M059J (cell line): ENCODE results near the gene NINJ1. TPM values are rescaled to one million over a fixed set of nuclear protein-coding genes. Genes with fewer than 3 reads are reported as not detected.
"Not testable (repeated sequence)": the region's sequence is repeated elsewhere in the genome, so short reads cannot be mapped to it uniquely, and the experiment has no call there.

Source experiments
- DNase-seq: peaks from one replicate; pipeline ENCODE4 v3.0.0-alpha.2; 2012; ENCODE audit warnings: low read depth
- total RNA-seq: library from RNA; depleted of rRNA; stranded (reverse); fragments of >200 nt; shearing (Covaris generic); gene quantifications from 2 replicates; pipeline ENCODE4 v1.2.3, GENCODE V29; 2014

Gene NINJ1
- total RNA-seq, 1 experiment from 2014 or later: 151 TPM

DNA sequence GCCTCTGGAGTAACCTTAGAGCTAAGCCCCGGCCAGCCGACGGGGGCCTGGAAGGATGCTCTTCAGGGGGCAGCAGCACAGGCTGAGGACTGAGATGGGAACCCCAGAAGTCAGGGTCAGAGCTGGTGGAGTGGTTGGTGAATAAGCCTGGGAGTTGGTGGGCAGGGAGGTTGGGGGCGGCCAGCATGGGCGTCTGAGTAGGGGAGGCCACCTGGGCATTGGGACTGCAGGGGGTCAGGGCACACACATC is 14.4 kb downstream of the NINJ1 start:
- no peak for DNase-seq

DNA sequence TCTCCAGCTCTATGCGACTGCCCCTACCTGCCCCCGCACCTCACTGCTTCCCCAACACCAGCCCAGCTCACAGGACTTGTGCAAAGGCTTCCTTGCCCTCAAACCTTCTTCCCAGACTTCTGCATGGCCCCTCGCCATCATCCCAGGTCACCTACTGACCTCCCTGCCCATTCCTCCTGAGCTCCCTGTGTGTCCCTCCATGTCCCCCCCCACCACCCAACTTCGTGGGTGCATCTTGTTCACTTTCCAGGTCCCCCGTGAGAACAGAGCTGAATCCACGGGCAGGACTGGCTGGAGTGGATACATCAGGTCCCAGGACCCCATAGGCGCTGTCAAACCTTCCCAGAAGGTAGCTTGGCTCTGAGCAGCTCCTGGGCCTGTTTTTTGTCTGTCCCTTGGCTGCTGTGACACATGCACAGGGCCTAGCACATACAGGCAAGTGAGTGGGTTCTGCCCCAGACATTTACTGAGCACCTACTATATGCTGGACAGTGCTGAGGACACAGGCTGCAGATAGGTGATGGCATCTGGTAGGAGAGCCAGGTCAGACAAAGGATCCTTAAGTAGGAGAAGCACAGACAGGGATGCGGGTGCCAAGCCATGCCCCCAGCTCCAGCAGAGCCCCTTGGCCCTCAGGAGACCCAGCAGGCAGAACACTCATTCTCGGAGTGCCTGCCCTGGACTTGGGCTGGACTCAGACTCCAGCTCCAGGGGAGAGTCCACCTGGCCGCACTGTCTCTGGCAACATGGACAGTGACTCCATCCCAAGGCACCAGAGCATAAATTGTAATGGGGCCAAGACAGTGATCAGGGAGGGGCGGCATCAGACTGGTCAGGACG is 15.0 kb downstream of the NINJ1 start:
- no peak for DNase-seq

DNA sequence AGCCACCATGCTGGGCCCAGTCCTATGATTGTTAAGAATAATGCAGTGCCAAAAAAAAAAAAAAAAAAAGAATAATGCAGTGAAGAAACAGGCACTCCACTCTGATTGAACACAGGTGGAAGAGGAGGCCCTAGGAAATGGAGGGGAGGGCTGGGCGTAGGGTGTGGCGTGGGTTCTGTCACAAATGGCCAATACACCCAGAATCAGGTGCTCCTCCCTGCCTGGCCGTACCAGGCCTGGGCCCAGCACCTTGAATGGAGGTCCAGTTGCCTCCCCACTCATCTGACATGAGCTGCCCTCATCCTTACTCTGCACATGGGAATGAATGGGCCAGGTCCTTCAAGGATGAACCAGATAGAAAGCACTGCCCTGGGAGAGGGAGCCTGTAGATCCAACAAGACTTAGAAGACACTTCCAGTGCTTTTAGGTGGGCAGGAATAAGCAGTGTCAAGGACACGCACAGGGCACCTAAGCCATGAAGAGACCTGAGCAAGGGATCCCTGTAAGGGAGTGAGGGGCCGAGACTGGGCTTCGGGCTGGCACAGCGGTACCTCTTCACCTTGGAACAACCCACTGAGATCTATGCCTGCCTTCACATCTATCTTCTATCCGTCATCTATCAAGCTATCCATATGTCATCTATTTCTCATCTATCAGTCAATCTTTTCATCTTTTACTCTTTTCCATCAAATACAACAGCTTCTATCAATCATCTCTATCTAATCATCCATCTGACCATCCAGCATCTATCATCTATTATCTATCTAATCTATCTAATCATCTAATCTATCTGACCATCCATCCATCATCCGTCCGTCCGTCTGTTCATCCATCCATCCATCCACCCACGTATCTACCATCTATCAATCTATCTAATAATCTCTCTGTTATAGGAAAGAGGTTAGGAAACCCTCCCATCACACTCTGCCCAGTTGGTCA is 15.9 kb downstream of the NINJ1 start:
- DNase-seq: no peak

DNA sequence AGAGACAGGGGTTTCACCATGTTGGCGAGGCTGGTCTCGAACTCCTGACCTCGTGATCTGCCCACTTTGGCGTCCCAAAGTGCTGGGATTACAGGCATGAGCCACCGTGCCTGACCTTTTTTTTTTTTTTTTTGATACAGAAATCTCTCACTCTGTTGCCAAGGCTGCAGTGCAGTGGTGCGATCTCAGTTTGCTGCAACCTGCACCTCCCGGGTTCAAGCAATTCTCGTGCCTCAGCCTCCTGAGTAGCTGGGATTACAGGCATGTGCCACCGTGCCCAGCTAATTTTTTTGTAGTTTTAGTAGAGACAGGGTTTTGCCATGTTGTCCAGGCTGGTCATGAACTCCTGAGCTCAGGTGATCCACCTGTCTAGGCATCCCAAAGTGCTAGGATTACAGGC is 16.5 kb downstream of the NINJ1 start:
- DNase-seq: not testable (repeated sequence)

DNA sequence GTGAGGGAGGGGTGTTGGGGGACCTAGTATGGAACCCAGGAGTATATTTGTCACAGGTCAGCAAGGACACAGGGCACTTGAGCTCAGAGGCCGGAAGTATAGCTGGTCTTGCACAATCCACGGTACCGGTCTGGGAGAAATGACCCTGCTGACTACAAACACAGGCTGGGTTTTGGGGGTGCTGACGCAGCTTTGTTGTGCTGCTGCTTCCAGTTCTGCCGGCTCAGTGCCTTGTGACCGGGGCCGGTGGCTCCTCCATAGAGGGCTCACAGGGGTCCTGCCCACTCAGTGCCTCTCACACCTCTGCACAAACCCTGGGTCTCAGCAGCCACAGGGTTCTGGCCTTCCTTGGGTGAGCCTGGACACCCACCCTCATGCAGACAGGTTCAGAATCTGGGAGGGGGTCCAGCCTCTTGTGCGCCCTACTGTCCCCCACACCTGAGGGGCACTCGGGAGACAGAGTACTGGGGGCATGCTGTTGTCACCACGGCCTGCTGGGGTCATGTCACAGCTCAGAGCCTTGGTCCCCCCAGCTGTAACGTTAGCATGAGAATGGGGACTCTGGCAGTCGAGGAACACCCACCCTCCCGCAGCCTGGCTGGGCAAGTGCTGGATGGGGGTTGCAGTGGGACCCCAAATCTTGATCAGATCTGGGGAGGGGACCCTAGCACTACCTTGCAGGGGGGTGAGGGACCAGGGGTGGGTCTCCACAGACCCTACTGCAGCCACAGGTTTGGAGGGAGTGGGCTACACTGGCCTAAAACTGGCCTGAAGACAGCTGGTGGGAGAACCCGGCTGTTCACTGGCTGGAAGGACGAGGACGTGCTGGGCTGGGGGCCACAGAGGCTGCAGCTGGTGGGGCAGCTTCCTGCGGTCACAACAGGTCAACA is 17.7 kb downstream of the NINJ1 start:
- DNase-seq: peak; percentile 90

DNA sequence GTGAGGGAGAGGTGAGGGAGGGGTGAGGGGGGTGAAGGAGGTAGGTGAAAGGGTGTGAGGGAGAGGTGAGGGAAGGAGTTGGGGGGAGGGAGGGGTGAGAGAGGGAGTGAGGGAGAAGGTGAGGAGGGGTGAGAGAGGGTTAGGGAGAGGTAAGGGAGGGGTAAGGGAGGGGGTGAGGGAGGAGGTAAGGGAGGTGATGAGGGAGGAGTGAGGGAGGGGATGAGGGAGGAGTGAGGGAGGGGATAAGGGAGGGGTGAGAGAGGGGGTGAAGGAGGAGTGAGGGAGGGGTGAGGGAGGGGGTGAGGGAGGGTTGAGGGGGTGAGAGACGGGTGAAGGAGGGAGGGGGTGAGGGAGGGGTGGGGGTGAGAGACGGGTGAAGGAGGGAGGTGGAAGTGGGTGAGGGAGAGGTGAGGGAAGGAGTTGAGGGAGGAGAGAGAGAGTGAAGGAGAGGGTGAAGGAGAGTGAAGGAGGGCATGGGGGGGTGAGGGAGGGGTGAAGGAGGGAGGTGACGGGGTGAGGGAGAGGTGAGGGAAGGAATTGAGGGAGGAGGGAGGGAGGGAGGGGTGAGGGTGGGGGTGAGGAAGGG is 18.5 kb downstream of the NINJ1 start:
- DNase-seq: no peak

DNA sequence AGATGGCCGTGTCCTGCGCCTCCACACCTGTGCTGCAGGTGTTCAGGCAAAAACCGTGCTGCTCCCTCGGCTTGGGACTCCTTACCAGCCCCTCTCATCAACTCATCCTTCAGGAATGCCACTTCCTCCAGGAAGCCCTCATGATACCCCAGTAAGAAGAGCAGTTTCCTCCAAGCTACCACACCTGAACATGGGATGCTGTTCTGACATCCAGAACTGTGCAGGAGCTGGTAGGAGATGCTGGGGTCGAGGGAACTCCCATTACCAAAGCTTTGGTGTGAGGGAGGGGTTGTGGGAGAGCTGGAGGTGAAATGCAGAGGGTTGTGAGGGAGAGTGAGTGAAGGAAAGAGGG is 19.1 kb downstream of the NINJ1 start:
- DNase-seq: no peak

DNA sequence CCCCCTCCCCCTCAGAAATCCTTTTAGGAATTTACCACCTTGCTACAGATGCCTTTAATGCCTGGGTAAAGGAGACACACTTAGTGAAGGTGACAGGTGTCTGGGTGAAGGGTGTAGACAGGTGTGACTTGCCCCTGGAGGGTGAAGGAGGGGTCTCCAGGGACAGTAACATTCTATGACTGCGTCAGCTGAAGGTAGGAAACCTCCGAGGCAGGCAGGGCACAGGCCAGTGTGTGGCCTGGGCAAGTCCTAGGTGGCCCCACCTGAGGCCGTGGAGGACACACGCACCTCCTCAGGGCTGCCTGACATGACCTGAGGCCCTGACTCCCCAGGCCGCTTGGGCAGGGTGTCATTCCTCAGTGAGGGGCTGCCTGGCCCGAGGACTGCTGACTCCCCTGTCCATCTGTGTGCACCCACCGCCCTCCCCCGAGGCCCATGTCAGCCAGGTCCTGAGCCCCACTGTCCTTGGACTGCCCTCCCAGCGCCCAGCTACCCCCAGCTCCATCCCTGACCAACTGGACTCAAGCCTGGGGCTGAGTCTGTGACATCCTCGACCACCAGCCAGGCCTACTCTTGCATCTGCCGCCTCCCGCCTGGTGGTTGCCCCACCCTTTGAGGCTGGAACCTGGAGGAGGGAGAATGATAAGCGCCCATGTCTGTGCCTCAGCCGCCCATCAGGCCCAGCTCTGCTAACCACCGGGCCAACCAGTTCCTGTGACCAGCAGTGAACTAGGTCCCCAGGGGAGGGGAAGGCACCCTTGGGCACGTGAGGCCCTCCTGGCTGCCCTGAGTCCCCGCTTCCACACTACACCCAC is 19.7 kb downstream of the NINJ1 start:
- no peak for DNase-seq

DNA sequence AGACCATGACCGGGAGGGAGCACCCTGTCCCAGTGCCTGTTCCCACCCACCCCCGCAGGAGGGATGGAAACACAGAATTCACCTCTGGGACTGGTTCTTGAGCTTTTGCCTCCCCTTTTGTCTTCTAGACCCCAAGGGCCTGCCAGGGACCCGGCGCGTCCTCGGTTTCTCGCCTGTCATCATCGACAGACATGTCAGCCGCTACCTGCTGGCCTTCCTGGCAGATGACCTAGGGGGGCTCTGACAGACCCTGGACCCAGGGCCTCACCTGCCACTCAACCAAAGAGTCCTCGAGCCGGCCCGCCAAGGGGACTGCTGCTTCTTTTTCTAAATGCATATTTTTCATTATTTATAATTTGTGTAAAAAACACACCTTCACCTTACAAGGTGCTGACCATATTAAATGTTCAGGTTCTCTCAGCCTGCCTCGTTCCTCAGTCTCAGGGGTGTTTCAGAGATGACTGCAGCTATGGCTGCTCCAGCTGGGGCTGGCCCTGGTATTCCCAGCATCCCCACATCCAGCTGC is 21.1 kb downstream of the NINJ1 start:
- no peak for DNase-seq

DNA sequence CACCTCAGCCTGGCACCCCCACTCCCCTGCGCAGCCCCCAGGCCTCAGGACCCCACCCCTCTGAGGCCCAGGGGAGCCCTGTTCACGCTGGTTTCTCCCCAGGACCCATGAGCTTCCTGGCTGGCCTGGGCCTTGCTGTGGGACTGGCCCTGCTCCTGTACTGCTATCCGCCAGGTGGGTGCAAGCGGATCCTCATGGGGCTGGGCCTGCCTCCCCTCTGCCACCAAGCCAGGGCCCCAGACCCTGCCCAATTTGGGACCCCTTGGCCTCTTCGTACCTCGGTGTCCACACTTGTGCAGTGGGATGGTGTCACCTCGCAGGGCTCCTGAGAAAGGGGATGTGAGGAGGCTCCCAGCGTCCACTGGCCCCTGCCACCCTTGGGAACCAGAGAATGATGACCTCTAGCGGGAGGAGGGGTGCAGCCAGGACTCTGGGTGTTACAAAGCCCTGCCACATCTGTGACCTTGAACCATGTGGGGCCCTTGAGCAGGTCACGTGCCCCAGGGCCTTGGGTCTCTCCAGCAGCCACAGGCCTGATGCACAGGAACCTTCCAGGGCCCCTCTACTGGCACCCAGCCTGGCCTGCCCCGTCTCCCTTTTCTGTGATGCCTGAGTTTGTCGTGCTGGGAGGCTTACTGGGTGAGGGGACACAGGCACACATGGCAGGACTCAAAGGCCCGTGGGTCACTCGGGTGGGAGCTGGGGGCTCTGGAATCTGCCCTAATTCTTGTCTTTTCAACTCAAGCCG is 21.8 kb downstream of the NINJ1 start:
- DNase-seq: no peak

DNA sequence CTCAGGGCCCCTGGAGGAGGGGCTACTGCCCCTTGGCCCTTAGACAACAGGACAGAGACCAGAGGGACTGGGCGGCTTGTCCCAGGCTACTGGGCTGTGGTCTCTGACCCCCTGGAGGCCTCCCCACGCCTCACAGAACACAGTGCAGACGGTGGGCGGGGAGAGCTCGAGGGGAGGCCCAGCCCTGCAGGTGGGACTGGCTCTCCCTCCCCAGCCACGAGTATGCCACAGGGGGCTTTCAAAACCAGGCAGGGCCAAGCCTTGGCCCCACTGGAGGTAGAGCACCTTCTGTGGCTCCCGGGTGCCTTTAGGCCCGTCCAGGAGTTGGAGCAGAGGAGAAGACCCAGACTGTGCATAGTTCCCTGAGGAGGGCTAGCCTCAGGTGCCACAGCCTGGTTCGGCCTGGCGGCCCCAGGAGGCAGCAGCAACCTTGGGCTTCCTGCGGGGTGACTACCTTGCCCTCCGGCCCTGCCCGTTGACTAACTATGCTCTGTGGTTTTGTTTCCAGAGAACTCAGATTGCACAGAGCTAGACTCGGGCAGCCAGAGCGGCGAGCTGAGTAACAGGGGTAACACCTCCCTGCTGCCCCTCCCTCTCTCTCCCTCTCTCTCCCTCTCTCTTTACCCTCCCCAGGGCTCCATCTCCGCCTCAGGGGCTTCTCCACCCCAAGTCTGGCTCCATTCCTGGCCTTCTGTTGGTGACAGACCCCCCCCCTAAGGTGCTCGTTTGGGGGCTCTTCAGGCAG is 22.5 kb downstream of the NINJ1 start:
- peak; percentile 98 for DNase-seq

DNA sequence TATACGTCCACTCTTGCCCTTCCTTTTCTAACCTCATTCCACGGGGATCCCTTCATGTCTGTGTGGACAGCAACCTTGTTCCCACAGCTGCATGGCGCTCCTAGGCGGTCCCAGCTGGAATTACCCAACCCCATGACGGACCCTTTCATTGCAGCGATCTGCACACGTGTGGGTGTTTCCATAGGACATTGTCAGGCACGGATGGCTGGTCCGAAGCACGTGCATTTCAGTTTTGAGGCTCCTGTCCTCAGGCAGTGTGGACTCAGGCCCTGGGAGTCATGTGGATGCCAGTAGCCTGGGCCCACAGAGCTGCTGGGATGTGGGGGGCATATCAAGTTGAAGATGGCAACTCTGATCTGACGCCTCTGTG is 23.1 kb downstream of the NINJ1 start:
- no peak for DNase-seq

DNA sequence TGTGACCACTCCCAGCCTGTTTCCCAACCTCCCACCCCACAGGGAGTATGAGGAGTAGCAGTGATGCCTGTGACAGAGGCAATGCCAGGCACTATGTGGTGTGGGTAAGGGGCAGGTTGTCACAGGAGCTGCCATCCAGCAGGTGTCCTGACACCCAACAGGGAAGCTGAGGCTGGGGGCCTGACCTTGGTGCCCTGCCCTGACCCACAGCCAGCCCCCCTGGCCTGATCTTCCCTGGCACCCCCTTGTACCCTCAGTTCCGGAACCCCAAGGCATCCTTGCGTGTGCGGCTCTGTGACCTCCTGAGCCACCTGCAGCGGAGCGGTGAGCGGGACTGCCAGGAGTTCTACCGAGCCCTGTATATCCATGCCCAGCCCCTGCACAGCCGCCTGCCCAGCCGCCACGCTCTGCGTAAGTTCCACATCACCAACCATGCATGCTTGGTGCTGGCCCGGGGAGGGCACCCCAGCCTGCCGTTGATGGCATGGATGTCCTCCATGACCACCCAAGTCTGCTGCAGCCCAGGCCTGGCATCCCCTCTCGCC is 23.7 kb downstream of the NINJ1 start:
- no peak for DNase-seq

DNA sequence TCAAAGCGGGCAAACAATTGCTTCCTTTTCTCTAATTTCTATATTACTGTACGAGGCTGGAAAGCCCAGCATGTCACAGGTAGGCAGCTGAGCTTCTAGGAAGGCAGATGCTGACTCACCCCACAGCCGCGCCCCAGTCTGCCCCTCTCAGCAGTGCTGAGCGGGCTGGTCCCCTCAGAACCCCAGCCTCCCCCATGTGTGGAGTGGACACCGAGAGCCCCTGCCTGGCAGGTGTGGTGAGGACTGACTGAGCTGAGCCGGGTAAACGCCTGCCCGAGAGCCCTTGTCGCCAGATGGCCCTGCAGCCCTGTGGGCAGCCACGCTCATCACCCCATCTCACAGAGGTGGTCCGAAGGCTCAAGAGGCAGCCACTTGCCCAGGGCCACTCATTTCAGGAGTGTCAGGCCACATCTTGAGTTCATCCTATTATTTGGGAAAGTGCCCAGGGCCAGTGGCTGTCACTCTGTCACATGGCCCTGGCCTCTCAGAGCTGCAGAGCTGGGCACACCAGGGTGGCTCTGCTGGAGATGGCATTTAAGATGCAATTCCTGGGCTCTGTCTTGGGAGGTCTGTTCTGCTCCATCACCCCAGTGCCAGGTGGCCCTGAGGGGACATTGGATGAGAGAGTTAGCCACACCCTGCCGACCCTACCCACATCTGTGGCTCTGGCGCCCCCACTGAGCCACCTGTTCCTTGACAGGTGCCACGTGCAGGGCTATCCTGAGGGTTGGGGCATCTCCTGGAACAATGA is 25.6 kb downstream of the NINJ1 start:
- DNase-seq: no peak

DNA sequence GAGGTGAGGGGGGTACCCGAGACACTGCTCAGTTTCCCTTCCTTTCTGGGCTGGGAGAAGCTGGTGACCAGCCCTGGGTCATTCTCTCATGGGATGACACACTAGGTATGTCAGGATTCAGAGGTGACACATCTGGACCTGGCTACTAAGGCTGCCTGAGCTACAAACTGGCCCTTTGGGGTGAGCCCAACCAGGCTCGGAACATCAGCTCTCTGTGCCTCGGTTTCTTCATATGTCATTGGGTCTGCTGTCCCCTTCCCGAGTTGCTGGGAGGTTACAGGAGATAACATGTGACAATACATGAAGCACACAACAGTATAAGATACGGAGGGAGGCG is 26.3 kb downstream of the NINJ1 start:
- DNase-seq: no peak

DNA sequence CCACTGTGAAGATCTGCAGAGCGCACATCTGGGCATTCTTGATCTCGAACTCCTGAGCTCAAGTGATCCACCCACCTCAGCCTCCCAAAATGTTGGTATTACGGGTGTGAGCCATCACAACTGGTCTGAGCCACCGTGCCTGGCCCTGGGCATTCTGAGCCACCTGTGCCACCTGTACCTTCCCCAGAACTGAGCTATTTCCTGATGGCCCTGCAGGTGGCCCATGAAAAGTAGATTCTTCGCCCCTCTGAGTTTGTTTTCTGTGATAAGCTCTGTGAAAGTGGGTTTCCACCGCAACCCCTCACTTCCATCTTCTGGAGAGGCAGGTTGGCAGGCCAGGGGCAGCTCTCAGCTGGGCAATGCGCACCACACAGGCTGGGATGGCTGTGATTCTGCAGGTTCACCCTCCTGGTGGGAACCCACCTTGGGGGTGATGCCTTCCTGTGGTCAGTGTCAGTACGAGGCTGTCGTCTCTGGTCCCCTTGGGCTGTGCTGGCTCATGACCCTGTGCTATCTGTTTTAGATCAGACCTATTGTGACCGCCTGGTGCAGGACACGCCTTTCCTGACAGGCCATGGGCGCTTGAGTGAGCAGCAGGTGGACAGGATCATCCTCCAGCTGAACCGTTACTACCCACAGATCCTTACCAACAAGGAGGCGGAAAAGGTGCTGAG is 26.8 kb downstream of the NINJ1 start:
- DNase-seq: no peak

DNA sequence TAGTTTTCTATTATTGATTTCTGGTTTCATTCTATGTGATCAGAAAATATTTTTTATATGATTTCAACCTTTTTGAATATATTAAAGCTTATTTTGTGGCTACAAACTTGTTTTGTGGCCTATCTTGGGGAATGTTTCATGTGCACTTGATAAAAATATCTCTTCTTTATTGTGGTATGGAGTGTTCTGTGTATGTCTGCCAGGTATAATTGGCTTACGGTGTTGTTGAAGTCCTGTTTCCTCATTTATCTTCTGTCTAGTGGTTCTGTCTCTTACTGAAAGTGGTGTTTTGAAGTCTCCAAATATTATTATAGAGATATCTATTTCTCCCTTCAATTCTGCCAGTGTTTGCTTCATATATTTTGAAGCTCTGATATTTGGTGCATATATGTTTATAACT is 28.4 kb downstream of the NINJ1 start:
- DNase-seq: no peak

DNA sequence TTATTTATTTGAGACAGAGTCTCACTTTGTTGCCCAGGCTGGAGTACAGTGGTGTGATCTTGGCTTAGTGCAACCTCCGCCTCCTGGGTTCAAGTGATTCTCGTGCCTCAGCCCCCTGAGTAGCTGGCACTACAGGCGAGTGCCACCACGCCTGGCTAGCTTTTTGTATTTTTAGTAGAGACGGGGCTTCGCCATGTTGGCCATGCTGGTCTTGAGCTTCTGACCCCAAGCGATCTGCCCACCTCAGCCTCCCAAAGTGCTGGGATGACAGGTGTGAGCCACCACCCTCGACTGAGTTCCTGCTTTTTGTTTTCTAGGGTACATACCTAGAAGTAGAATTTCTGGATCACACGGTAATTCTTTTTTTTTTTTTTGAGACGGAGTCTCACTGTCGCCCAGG is 33.0 kb downstream of the NINJ1 start:
- not testable (repeated sequence) for DNase-seq
